HEK293T (cell line): ENCODE measurements around the gene RNF8.

ENCODE experiments used
- CTCF ChIA-PET: fragments of 350-600 bp; formaldehyde crosslinking; extraction: SDS; loops from one replicate; lab custom pipeline; 2021; ENCODE audit warnings: antibody characterized with exemption, inconsistent platforms; lab: Yijun Ruan, JAX
- POLR2A ChIA-PET: fragments of 350-600 bp; formaldehyde crosslinking; extraction: SDS; loops from one replicate; lab custom pipeline; 2020; ENCODE audit warnings: antibody characterized with exemption, inconsistent platforms; lab: Yijun Ruan, JAX
- DNase-seq: peaks from one replicate; pipeline ENCODE4 v3.0.0; 2012; ENCODE audit warnings: mixed read lengths; ENCODE audit errors: extremely low spot score
- ARNT ChIP-seq: fragments of 450-650 bp; IDR thresholded peaks from 2 replicates; pipeline ENCODE4 v1.6.1; 2017; ENCODE audit warnings: mild to moderate bottlenecking
- BHLHE40 ChIP-seq: fragments of 450-650 bp; IDR thresholded peaks from 2 replicates; pipeline ENCODE4 v1.6.1; 2016; ENCODE audit warnings: mild to moderate bottlenecking, moderate library complexity, borderline replicate concordance
- CTBP1 ChIP-seq: fragments of 450-650 bp; IDR thresholded peaks from 2 replicates; pipeline ENCODE4 v1.6.1; 2016; ENCODE audit warnings: borderline replicate concordance
- ELF4 ChIP-seq: fragments of 450-650 bp; IDR thresholded peaks from 2 replicates; pipeline ENCODE4 v1.6.1; 2017; ENCODE audit warnings: antibody characterized with exemption
- FOXA1 ChIP-seq: fragments of 450-650 bp; IDR thresholded peaks from 2 replicates; pipeline ENCODE4 v1.6.1; 2016; ENCODE audit warnings: mild to moderate bottlenecking
- FOXK2 ChIP-seq: fragments of 450-650 bp; IDR thresholded peaks from 2 replicates; pipeline ENCODE4 v1.6.1; 2016; ENCODE audit warnings: mild to moderate bottlenecking
- FOXM1 ChIP-seq: fragments of 450-650 bp; IDR thresholded peaks from 2 replicates; pipeline ENCODE4 v1.6.1; 2017; ENCODE audit warnings: mild to moderate bottlenecking, borderline replicate concordance
- HDGF ChIP-seq: fragments of 450-650 bp; IDR thresholded peaks from 2 replicates; pipeline ENCODE4 v1.6.1; 2017; ENCODE audit warnings: antibody characterized with exemption, borderline replicate concordance
- L3MBTL2 ChIP-seq: fragments of 450-650 bp; conservative IDR thresholded peaks from 2 replicates; pipeline ENCODE4 v1.6.1; 2016; ENCODE audit warnings: mild to moderate bottlenecking
- LEF1 ChIP-seq: fragments of 450-650 bp; IDR thresholded peaks from 2 replicates; pipeline ENCODE4 v1.6.1; 2017; ENCODE audit warnings: mild to moderate bottlenecking, borderline replicate concordance
- NFRKB ChIP-seq: fragments of 450-650 bp; IDR thresholded peaks from 2 replicates; pipeline ENCODE4 v1.6.1; 2016; ENCODE audit warnings: mild to moderate bottlenecking, moderate library complexity
- SP1 ChIP-seq: fragments of 450-650 bp; IDR thresholded peaks from 2 replicates; pipeline ENCODE4 v1.6.1; 2017
- SUZ12 ChIP-seq: fragments of 450-650 bp; IDR thresholded peaks from 2 replicates; pipeline ENCODE4 v1.6.1; 2016; ENCODE audit warnings: mild to moderate bottlenecking
- TARDBP ChIP-seq: fragments of 450-650 bp; IDR thresholded peaks from 2 replicates; pipeline ENCODE4 v1.6.1; 2016
- ZNF384 ChIP-seq: fragments of 450-650 bp; IDR thresholded peaks from 2 replicates; pipeline ENCODE4 v1.6.1; 2016
- TF ChIP-seq, protein P1 (sequence below): fragments of 450-650 bp; IDR thresholded peaks from 2 replicates; pipeline ENCODE4 v1.6.1; 2016

Gene RNF8

DNA sequence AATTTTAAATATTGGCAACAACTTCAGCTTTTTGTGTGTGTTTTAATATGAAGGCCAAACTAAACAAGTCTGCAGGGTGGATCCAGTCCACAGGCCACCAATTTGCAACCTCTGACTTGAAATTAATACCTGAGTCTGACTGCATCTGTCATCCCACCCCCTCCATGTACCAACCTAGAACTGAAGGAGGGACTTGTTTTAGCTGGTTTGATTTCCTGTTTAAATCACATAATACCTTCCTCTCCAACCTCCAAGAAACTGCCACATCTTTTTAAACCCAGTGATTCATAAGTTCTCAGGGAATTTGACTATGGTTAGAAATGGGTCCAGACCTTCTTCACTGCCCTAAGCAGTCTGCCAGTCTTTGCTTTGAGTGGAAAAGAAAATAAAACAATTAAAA, 21.6 kb downstream of the RNF8 start:
- DNase-seq: no peak
- TF ChIP-seq TARDBP (no peak), CTBP1 (no peak)
- CTCF ChIA-PET: no interaction called here
- POLR2A ChIA-PET: no interaction called here

DNA sequence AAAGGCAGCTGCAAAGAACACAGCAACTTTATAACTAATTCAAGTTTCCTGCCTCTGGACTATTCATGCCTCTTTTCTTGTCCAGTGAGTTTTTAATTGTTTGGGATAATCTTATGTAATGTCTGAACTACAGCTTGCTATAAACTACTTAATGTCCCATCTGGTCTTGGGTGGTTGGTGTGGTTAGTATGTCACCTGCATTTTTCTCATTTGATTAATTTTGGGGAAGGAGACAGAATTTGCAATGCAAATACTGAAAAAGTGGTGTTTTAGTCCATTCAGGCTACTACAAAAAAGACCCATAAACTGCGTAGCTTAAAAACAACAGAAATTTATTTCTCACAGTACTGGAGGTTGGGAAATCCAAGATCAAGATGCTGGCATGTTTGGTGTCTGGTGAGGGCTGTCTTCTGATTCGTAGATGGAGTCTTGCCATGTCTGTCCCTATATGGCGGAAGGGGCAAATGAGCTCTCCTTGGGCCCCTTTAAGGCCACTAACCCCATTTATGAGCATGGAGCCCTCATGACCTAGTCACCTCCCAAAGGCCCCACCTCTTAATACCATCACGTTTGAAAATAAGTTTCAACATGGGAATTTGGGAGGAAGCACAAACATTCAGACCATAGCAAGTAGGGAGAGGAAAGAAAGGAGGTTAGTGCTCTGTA, 22.4 kb downstream of the RNF8 start:
- ChIA-PET POLR2A (no interaction called here), CTCF (no interaction called here)
- TF ChIP-seq FOXM1 (no peak), TARDBP (no peak), FOXK2 (no peak), NFRKB (no peak), ARNT (no peak), HDGF (no peak), ELF4 (no peak), ZNF384 (no peak), SUZ12 (no peak), FOXA1 (no peak), LEF1 (no peak), CTBP1 (no peak), BHLHE40 (no peak), L3MBTL2 (no peak), SP1 (no peak)
- TF ChIP-seq, protein P1, sequence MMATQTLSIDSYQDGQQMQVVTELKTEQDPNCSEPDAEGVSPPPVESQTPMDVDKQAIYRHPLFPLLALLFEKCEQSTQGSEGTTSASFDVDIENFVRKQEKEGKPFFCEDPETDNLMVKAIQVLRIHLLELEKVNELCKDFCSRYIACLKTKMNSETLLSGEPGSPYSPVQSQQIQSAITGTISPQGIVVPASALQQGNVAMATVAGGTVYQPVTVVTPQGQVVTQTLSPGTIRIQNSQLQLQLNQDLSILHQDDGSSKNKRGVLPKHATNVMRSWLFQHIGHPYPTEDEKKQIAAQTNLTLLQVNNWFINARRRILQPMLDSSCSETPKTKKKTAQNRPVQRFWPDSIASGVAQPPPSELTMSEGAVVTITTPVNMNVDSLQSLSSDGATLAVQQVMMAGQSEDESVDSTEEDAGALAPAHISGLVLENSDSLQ: no peak
- no peak for DNase-seq

DNA sequence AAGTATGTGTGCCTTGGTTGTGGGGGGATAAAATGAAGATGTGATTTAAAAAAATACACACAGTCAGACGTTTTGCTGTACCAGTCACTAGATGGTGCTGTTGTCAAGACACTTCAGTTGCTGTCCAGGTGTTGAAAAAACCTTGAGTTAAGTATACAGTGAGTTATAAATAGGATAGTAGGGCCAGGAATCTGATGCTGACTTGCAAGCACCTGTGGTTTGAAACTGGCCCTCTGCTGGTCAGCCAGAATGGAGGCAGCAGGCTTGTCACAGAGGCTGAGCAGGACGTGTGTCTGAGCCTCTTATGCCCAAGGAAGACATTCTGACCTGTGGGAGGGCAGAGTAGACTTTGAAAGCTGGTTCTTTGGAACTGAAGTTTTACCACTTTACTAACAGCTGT, 27.8 kb downstream of the RNF8 start:
- TF ChIP-seq ZNF384 (0 out of 2 replicates have a peak, but pooled peaks have one; percentile 59), BHLHE40 (no peak), ARNT (no peak)
- POLR2A ChIA-PET: no interaction called here
- peak; percentile 43 for DNase-seq
- CTCF ChIA-PET: interaction anchor here (0.7 to 1.2 kb wide), 3 partner anchors 8 to 184 kb away, joined by 3 to 4 read pairs (median 3); no protein-coding TSS in a partner anchor

- ChIA-PET CTCF (interaction anchor here (0.8 kb wide), 1 partner anchor 10 kb away, joined by 3 read pairs; no protein-coding TSS in a partner anchor), POLR2A (no interaction called here)
- no peak for TF ChIP-seq ZNF384
- TF ChIP-seq, protein P1: no peak
- TF ChIP-seq NFRKB: no peak
- TF ChIP-seq SUZ12: no peak
- TF ChIP-seq FOXA1: no peak
- TF ChIP-seq BHLHE40: no peak
- TF ChIP-seq ELF4: no peak
- TF ChIP-seq LEF1: no peak
- TF ChIP-seq ARNT: no peak
- DNase-seq: no peak
Observed at GRCh38 chr6:37382994-37383765, 29.4 kb downstream of the RNF8 start.

GRCh38 chr6:37388578-37388977, 34.8 kb downstream of the RNF8 start:
- TF ChIP-seq SP1: no peak
- TF ChIP-seq ZNF384: no peak
- no peak for TF ChIP-seq SUZ12
- no peak for TF ChIP-seq L3MBTL2
- TF ChIP-seq ELF4: no peak
- no peak for TF ChIP-seq FOXM1
- no peak for TF ChIP-seq TARDBP
- TF ChIP-seq CTBP1: no peak
- TF ChIP-seq FOXK2: no peak
- TF ChIP-seq FOXA1: no peak
- TF ChIP-seq NFRKB: no peak
- TF ChIP-seq ARNT: no peak
- no peak for TF ChIP-seq LEF1
- POLR2A ChIA-PET: no interaction called here
- DNase-seq: no peak
- CTCF ChIA-PET: no interaction called here

DNA sequence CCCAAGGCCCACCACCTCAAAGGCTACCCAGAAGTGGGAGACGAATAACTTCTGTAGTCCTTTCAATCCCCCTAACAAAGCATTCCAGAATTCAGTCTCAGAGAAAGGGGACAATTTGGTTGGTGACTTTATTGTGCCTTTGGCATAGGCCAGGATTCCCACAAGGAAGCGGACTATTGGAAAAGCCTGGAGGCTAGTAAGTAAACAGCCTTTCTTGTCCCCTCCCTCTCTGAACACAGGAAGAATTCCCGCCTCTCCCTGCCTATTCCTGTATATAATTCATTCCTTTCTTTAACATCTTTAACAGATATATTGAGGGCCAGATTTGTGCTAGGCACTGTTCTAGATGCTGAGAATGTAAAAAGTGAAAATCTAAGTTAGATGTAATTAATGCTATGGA, 36.1 kb downstream of the RNF8 start:
- ChIA-PET POLR2A (no interaction called here), CTCF (no interaction called here)
- no peak for DNase-seq
- TF ChIP-seq BHLHE40 (no peak), NFRKB (no peak), CTBP1 (no peak), ARNT (no peak), SUZ12 (no peak), ELF4 (no peak), FOXA1 (no peak), FOXM1 (no peak), TARDBP (no peak), SP1 (no peak), LEF1 (no peak), L3MBTL2 (no peak), HDGF (no peak), FOXK2 (no peak), ZNF384 (no peak)
- TF ChIP-seq, protein P1: no peak
